Measurements from ENCODE around the gene GM2A. TPM values are rescaled to one million over a fixed set of nuclear protein-coding genes. Genes with fewer than 3 reads are reported as not detected.

Gene GM2A
- total and polyA plus RNA-seq, 9 of the 15 experiments (the other 6 are each of a cell fraction or from before 2014, with no cell fraction given), result 5.8 to 36.0 (median 10.0) TPM

DNA sequence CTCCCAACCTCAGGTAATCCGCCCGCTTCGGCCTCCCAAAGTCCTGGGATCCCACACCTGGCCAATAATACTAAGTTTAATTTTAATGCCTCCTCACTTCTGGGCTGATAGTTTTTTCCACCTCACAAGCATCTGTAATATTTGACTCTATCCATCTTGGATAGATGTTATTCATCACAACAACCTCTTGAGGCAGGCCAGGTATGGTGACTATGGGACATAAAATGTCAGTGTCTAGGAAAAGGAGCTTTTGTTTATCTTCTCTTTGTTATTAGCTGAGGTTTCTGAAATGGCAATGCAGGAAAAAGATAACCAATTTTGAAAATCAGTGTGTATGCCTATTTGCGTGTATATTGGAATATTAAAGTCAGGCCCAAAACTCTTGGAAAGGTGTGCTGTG is 27.9 kb upstream of the GM2A start:
- DNase-seq (ENCODE audit: extremely low read depth in 1 of 4, low spot score in 3 of 4) (no peak), FAIRE-seq (no peak), ATAC-seq (no peak)
- Histone ChIP-seq H3K4me1 (replicated peaks in 1 of 2; ENCODE audit: control insufficient read depth in 2 of 2, insufficient read depth in 2 of 2, low read length in 2 of 2) (peaks cover 19 to 24% of the 10 kb centered on the region in 2 experiments; a peak in 4 of 5 replicates), H3K4me3 (no peak overlapping the region), H3K9ac (ENCODE audit: insufficient read depth in 1 of 2, low read depth in 2 of 2, low read length in 2 of 2) (no peak overlapping the region), H3K27ac (ENCODE audit: extremely low read depth, low read depth, low read length) (no peak overlapping the region), H3K9me1 (ENCODE audit: control insufficient read depth, insufficient read depth, low read length) (no peaks in the 10 kb centered on the region), H4K20me1 (replicated peaks; ENCODE audit: control insufficient read depth, insufficient read depth, low read length) (no peaks in the 10 kb centered on the region), H3K79me2 (ENCODE audit: control insufficient read depth, insufficient read depth, low read length) (no peaks in the 10 kb centered on the region; the same call in 2 of the 3 replicates), H3K36me3 (ENCODE audit: control insufficient read depth, insufficient read depth, low read length) (no peaks in the 10 kb centered on the region), H3K4me2 (ENCODE audit: insufficient read depth, low read length) (no peak overlapping the region), H2AFZ (ENCODE audit: low read depth, low read length) (no peak overlapping the region), H3K9me3 (replicated peaks; ENCODE audit: control insufficient read depth, insufficient read depth, low read depth, low read length) (no peaks in the 10 kb centered on the region), H3K27me3 (ENCODE audit: control insufficient read depth in 2 of 2, insufficient read depth in 2 of 2, low read length in 2 of 2) (no peaks in the 10 kb centered on the region)
- 91% methylated on average over 4 of the region's 4 CpGs for WGBS (ENCODE audit: insufficient coverage, low coverage, missing lambda C conversion rate)
- ChIA-PET CTCF (ENCODE audit: low intra/inter-chr PET ratio) (no interaction called here), POLR2A (interaction anchor here (0.7 kb wide), 2 partner anchors 27 to 262 kb away, joined by 3 read pairs; no protein-coding TSS in a partner anchor)
- TF ChIP-seq MEIS2 (IDR thresholded peaks at IDR 0.05; ENCODE audit: partially characterized antibody), result no peak
- TF ChIP-seq HDAC3 (IDR thresholded peaks at IDR 0.05; ENCODE audit: borderline replicate concordance, partially characterized antibody), result no peak
- no peak for TF ChIP-seq ETS2 (tag; IDR thresholded peaks at IDR 0.05; ENCODE audit: borderline replicate concordance, poor library complexity, severe bottlenecking)
- no peak for TF ChIP-seq ETV6 (IDR thresholded peaks at IDR 0.05; ENCODE audit: borderline replicate concordance in 1 of 2, low read depth in 2 of 2, low read length in 1 of 2)
- no peak for TF ChIP-seq ETV6 (CRISPR knock-in tag; IDR thresholded peaks at IDR 0.05; ENCODE audit: borderline replicate concordance)
- no peak for TF ChIP-seq CREM (IDR thresholded peaks at IDR 0.05; ENCODE audit: low read depth)
- no peak for TF ChIP-seq SIX5 (IDR thresholded peaks at IDR 0.05; ENCODE audit: borderline replicate concordance in 1 of 2, insufficient read depth in 1 of 2, low read depth in 1 of 2, low read length in 2 of 2)
- intact Hi-C loops (cut with micrococcal nuclease) (no loop called here), in situ Hi-C loops (cut with MboI) (no loop called here)
- BruUV-seq (replicated peaks), result no TSS peak
